K562 (cell line): Measurements from ENCODE around the gene CLDN5. TPM values are rescaled to one million over a fixed set of nuclear protein-coding genes. Genes with fewer than 3 reads are reported as not detected.

Experiments used
- ARID3B ChIP-seq: fragments of 250-450 bp; sonication (Bioruptor Pico); IDR thresholded peaks from 2 replicates; pipeline ENCODE4 v1.4.0; 2020; ENCODE audit warnings: borderline replicate concordance
- CREB1 ChIP-seq, 2 experiments: sonication (generic) in 1 of 2; formaldehyde crosslinking in 1 of 2; IDR thresholded peaks; 2 replicates each; pipeline versions ENCODE4 v1.6.1 to v1.8.0; 2012 to 2022; ENCODE audit warnings: inconsistent platforms in 1 of 2, mild to moderate bottlenecking in 1 of 2, missing genetic modification reagents in 1 of 2, moderate library complexity in 1 of 2
- CTBP1 ChIP-seq: fragments of 450-650 bp; IDR thresholded peaks from 2 replicates; pipeline ENCODE4 v1.6.1; 2016; ENCODE audit warnings: borderline replicate concordance
- E2F3 ChIP-seq: fragments of 250-450 bp; sonication (Bioruptor Pico); IDR thresholded peaks from 2 replicates; pipeline ENCODE4 v1.4.0; 2020; ENCODE audit warnings: mild to moderate bottlenecking
- FOSL1 ChIP-seq: fragments of 200-800 bp; sonication (Bioruptor generic); conservative IDR thresholded peaks from 2 replicates; pipeline ENCODE4 v1.6.1; 2016; ENCODE audit warnings: missing genetic modification characterization, missing compliant biosample characterization
- FOXK2 ChIP-seq, 2 experiments: fragments of 450-650 bp; IDR thresholded peaks in 1 of 2; conservative IDR thresholded peaks in 1 of 2; 2 replicates each; pipeline ENCODE4 v1.6.1; 2016; ENCODE audit warnings: low read depth in 2 of 2, mild to moderate bottlenecking in 1 of 2
- HNRNPH1 ChIP-seq: fragments of 200-400 bp; formaldehyde crosslinking; optimal IDR thresholded peaks from 2 replicates; pipeline ENCODE3; 2017; ENCODE audit warnings: low read depth, mild to moderate bottlenecking, low read length, moderate library complexity
- KDM5B ChIP-seq: fragments of 200-600 bp; sonication (generic); IDR thresholded peaks from 2 replicates; pipeline ENCODE4 v1.6.1; 2012; ENCODE audit warnings: low read depth, mild to moderate bottlenecking, moderate library complexity, low read length, control low read depth, inconsistent platforms; ENCODE audit not compliant: insufficient replicate concordance
- KLF16 ChIP-seq: IDR thresholded peaks from 2 replicates; pipeline ENCODE4 v1.6.1; 2016; ENCODE audit warnings: antibody characterized with exemption
- MYC ChIP-seq, 2 experiments: fragments of 250-450 bp in 1 of 2; sonication (Bioruptor Pico) in 1 of 2; IDR thresholded peaks; 2 replicates each; pipeline versions ENCODE4 v1.5.1 to v1.6.1; 2012 to 2021; ENCODE audit warnings: low read depth in 2 of 2, borderline replicate concordance in 1 of 2, improper control_type of control experiment in 1 of 2, low read length in 1 of 2, mild to moderate bottlenecking in 1 of 2, moderate library complexity in 1 of 2
- MYNN ChIP-seq, 2 experiments: sonication (generic); formaldehyde crosslinking in 1 of 2; IDR thresholded peaks; 2 replicates each; pipeline versions ENCODE4 v1.5.0 to v1.6.1; 2016 to 2020; ENCODE audit warnings: antibody characterized with exemption in 1 of 2, missing genetic modification reagents in 1 of 2
- NFIC ChIP-seq: fragments of 450-650 bp; IDR thresholded peaks from 2 replicates; pipeline ENCODE4 v1.6.1; 2017; ENCODE audit warnings: mild to moderate bottlenecking, inconsistent platforms
- PBX2 ChIP-seq, 2 experiments: IDR thresholded peaks in 1 of 2; conservative IDR thresholded peaks in 1 of 2; 2 replicates each; pipeline ENCODE4 v1.6.1; 2016; ENCODE audit warnings: low read depth in 2 of 2, mild to moderate bottlenecking in 1 of 2, missing compliant biosample characterization in 1 of 2, missing genetic modification characterization in 1 of 2, moderate library complexity in 1 of 2
- POLR2AphosphoS2 ChIP-seq: IDR thresholded peaks from 2 replicates; pipeline ENCODE4 v1.6.1; 2012; ENCODE audit warnings: low read length, improper control_type of control experiment
- ZBTB9 ChIP-seq: fragments of 450-650 bp; formaldehyde crosslinking; IDR thresholded peaks from 2 replicates; pipeline ENCODE4 v1.4.0; 2020; ENCODE audit warnings: mild to moderate bottlenecking, moderate library complexity
- ZNF584 ChIP-seq: fragments of 200-800 bp; sonication (Bioruptor generic); IDR thresholded peaks from 2 replicates; pipeline ENCODE4 v1.6.1; 2016; ENCODE audit warnings: low read depth, mild to moderate bottlenecking, missing genetic modification characterization, missing compliant biosample characterization
- polyA plus RNA-seq, 8 experiments: library from polyadenylated mRNA; depleted of rRNA in 4 of 8; stranded (reverse) in 5 of 8; unstranded in 3 of 8; fragments of >200 nt; fragmentation: Nextera tagmentation in 2 of 8; fragmentation: Illumina TruSeq in 1 of 8; extraction: Ambion mirVana in 2 of 8; extraction: Trizol in 1 of 8; gene quantifications; 2 replicates each; pipeline versions ENCODE4 v1.2.1 to v1.2.3, GENCODE V29; 2011 to 2014; ENCODE audit warnings: inconsistent platforms in 1 of 8, missing spikeins in 1 of 8
- total RNA-seq, 7 experiments: library from RNA; depleted of rRNA in 6 of 7; stranded (reverse); fragments of >200 nt in 6 of 7; fragmentation: Illumina TruSeq in 2 of 7; extraction: Trizol in 2 of 7; gene quantifications; 2 replicates each; pipeline versions ENCODE4 v1.2.1 to v1.2.3, GENCODE V29; 2011 to 2021; ENCODE audit warnings: low replicate concordance in 1 of 7
- TF ChIP-seq, protein P1 (sequence below): fragments of 450-650 bp; IDR thresholded peaks from 2 replicates; pipeline ENCODE4 v1.6.1; 2016
- TF ChIP-seq, protein P2 (sequence below): fragments of 450-650 bp; IDR thresholded peaks from 2 replicates; pipeline ENCODE4 v1.6.1; 2014; ENCODE audit warnings: low read depth, mild to moderate bottlenecking, moderate library complexity, borderline replicate concordance

The CLDN5 gene
- total and polyA plus RNA-seq, 9 of the 15 experiments (the other 6 are each of a cell fraction or from before 2014, with no cell fraction given), result 0.20 TPM; not detected in 8

GRCh38 chr22:19497245-19497644 lies 27.0 kb downstream of the CLDN5 start (continued):
- no peak for TF ChIP-seq PBX2 (CRISPR knock-in tag; IDR thresholded peaks at IDR 0.05; ENCODE audit: low read depth)
- TF ChIP-seq PBX2 (tag; conservative IDR thresholded peaks at IDR 0.05; ENCODE audit: low read depth), result peak; percentile 34
- TF ChIP-seq CREB1 (IDR thresholded peaks at IDR 0.05), result no peak
- no peak for TF ChIP-seq CREB1 (CRISPR knock-in tag; IDR thresholded peaks at IDR 0.05)
- TF ChIP-seq MYC (IDR thresholded peaks at IDR 0.05; ENCODE audit: low read depth, low read length), result no peak
- TF ChIP-seq MYC (CRISPR knock-in tag; IDR thresholded peaks at IDR 0.05; ENCODE audit: borderline replicate concordance, low read depth), result peak; percentile 46; the same call in 1 of the 2 replicates
- TF ChIP-seq FOXK2 (conservative IDR thresholded peaks at IDR 0.05 in 1 of 2, IDR thresholded peaks at IDR 0.05 in 1 of 2; ENCODE audit: low read depth in 2 of 2), result no peak
- peak; percentile 61 for TF ChIP-seq FOSL1 (tag)
- TF ChIP-seq MYNN (IDR thresholded peaks at IDR 0.05), result 0 out of 2 replicates have a peak, but pooled peaks have one; percentile 9
- TF ChIP-seq MYNN (CRISPR knock-in tag; IDR thresholded peaks at IDR 0.05), result no peak
- TF ChIP-seq ZBTB9 (CRISPR knock-in tag), result peak; percentile 81; the same call in 1 of the 2 replicates
- peak; percentile 68; the same call in 1 of the 2 replicates for TF ChIP-seq KLF16
- no peak for TF ChIP-seq HNRNPH1
- no peak for TF ChIP-seq E2F3
- TF ChIP-seq CTBP1, result peak; percentile 58; the same call in 1 of the 2 replicates
- TF ChIP-seq, protein P1, sequence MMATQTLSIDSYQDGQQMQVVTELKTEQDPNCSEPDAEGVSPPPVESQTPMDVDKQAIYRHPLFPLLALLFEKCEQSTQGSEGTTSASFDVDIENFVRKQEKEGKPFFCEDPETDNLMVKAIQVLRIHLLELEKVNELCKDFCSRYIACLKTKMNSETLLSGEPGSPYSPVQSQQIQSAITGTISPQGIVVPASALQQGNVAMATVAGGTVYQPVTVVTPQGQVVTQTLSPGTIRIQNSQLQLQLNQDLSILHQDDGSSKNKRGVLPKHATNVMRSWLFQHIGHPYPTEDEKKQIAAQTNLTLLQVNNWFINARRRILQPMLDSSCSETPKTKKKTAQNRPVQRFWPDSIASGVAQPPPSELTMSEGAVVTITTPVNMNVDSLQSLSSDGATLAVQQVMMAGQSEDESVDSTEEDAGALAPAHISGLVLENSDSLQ, result peak; percentile 84
- peak; percentile 60; the same call in 1 of the 2 replicates for TF ChIP-seq POLR2AphosphoS2
- TF ChIP-seq, protein P2, sequence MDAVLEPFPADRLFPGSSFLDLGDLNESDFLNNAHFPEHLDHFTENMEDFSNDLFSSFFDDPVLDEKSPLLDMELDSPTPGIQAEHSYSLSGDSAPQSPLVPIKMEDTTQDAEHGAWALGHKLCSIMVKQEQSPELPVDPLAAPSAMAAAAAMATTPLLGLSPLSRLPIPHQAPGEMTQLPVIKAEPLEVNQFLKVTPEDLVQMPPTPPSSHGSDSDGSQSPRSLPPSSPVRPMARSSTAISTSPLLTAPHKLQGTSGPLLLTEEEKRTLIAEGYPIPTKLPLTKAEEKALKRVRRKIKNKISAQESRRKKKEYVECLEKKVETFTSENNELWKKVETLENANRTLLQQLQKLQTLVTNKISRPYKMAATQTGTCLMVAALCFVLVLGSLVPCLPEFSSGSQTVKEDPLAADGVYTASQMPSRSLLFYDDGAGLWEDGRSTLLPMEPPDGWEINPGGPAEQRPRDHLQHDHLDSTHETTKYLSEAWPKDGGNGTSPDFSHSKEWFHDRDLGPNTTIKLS, result peak; percentile 69
- 0 out of 2 replicates have a peak, but pooled peaks have one; percentile 74 for TF ChIP-seq ARID3B
- peak; percentile 92 for TF ChIP-seq NFIC
- no peak for TF ChIP-seq KDM5B
- TF ChIP-seq ZNF584 (CRISPR knock-in tag), result no peak
